Measurements from ENCODE around the gene MIB2.

The MIB2 gene

DNA sequence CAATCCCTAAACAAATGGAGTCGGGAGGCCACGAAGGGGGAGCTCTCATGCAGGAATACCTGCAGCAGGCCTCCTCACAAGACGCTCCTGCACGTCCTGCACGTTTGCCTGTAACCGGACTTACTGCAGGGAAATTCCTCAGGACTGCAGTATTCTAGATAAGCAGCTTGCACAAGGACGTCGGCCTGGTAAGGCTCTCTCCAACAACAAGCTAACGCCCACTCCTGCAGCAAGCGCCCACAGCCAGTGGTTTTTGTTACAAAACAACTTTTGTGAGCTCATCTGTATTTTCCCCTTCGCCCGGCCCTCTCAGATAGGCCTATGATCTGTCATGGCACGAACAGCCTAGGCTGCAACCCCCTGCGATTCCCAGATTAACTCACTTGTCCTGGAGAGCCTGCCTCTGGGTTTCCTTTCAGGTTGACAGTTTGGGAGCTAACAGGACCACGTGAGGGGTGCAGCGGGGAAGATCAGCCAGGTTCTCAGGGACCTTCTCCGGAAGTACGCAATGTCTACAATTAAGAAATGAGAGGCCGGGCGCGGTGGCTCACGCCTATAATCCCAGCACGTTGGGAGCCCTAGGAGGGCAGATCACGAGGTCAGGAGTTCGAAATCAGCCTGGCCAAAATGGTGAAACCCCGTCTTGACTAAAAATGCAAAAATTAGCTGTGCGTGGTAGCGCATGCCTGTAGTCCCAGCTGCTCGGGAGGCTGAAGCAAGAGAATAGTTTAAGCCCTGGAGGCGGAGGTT, 921 bp upstream of the MIB2 start:
- no peak for DNase-seq (ENCODE audit: low read depth)

DNA sequence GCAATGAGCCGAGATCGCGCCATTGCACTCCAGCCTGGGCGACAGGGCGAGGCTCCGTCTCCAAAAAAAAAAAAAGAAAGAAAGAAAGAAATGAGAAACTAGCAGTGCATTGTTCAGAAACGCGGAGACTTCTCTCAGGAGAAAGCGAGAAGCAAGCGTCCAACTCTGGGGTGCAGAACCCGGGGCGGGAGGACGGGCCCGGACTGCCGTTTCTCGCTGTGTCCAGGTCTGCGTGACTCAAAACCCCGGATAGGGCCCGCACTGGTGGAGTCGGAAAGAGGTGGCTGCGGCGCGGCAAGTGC, 395 bp upstream of the MIB2 start:
- no peak for DNase-seq (ENCODE audit: low read depth)

DNA sequence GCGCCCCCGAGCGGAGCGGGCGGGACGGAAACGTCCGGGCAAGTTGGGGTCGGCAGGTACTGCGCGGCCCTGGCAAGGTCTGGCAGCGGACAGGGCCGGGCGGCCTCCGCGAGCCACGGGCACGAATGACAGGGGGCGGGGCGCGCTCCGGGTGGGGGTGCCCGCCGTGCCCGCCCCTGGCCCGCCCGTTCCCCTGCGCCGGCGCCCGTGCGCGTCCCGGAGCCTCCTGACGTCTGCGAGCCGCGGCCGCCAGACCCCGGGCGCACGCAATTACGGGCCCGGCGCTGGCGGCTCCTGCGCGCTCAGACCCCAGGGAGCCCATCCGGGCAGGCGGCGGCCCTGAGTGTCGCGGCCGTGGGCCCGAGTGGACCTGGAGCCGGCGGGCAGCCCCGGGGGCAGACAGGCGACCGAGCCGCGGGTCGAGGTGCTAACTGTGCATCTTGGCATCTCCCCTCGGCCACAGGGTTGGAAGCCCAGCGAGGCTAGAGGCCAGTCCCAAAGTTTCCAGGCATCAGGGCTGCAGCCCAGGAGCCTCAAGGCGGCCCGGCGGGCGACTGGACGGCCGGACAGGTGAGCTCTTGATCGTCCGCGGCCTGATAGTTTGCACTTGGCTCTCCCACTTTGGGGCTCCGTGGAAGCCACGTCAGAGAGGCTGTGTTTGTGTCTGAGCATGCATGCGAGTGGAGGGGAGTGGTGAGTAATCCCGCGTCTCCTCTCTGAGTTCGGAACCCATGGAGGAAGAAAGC, 918 bp downstream of the MIB2 start:
- DNase-seq (ENCODE audit: low read depth), result no peak

DNA sequence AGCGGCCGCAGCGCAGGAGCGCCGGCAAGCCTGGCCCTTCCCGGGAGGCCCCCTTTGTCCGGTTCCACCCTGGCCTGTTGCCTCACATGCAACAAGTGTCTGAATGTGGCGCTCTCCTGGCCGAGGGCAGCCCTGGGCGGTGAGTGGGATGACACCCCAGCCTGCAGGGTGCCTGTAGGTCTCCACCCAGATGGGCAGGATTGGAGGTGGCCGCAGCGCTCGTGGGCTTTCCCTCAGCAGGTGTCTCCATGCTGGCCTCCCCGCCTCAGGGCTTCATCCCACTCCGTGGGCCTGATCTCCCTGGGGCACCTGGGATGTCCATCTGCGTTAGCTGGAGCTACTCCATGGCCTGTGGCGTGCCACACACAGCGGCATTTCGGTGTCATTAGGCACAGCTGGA, 1.5 kb downstream of the MIB2 start:
- DNase-seq (ENCODE audit: low read depth), result no peak

DNA sequence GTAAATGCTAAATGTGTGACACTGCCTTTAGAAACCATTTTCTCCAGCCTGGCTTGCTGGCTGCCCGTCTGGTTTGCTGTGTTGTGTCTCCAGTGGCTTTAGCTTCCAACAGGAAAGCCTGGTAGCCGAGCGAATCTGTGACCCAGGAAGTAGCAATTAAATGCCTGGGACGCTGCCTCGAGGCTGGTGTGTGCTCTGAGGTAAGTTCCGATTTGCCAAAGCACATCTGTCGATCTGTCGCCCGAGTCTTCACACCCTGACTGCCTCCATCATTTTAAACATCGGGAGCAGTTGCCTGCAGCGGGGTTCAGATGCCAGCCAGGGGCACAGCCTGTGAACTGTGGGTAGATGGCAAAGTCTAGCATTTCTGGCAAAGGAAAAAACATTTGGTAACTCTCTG, 2.2 kb downstream of the MIB2 start:
- DNase-seq (ENCODE audit: low read depth), result no peak

- DNase-seq (ENCODE audit: low read depth), result no peak
These were observed 2.6 kb downstream of the MIB2 start for GRCh38 chr1:1617925-1618324.

DNA sequence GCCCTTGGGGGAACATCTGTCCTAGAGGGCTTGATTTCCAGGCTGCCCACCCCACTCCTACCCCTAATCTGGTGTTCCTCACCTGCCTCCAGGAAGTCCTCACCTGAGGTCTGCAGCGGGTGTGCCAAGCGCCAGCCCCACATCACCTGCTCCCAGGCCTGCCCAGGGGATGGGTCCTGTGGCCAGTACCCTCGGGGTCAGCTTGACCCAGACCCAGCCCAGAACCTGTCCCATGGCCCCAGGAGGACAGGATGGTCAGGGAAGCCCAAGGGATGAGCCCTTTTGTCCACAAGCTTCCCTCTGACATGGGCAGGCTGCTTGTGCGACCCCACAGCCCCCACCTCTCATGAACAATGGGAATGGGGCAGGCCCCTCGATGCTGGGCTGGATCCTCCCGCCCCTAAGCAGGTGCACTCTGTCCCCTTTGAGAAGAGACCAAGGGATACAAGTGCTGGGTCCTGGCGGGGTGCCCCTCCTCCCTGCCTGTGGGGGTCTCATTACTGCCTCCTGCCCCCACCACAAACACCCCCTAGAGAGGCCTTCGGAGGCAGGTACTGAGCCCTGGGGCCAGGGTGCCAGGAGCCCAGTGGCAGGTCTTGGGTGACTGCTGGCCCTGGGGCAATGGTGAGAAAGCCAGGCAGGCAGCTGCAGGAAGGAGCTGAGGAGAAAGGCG, 3.2 kb downstream of the MIB2 start:
- DNase-seq (ENCODE audit: low read depth), result no peak

DNA sequence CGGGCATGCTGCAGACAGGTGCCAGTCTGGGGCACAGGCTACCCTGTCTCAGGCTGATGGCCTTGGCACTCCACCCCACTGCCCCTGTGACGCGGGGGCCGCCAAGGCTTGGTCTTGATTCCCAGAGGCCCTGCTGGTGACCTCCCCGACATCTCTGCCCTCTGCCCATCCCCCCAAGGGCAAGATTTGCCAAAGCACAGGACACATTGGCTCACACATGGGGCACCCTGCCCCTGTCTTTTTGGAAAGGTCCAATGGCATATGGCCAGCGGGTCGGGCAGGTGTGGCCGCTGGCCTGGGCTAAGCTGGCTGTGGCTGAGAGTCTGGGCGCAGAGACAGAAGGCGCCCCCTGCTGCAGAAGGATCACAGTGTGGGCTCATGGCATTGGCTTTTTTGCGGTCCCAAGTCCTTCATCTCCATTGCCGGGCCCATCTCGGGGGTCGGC, 4.6 kb downstream of the MIB2 start:
- no peak for DNase-seq (ENCODE audit: low read depth)

DNA sequence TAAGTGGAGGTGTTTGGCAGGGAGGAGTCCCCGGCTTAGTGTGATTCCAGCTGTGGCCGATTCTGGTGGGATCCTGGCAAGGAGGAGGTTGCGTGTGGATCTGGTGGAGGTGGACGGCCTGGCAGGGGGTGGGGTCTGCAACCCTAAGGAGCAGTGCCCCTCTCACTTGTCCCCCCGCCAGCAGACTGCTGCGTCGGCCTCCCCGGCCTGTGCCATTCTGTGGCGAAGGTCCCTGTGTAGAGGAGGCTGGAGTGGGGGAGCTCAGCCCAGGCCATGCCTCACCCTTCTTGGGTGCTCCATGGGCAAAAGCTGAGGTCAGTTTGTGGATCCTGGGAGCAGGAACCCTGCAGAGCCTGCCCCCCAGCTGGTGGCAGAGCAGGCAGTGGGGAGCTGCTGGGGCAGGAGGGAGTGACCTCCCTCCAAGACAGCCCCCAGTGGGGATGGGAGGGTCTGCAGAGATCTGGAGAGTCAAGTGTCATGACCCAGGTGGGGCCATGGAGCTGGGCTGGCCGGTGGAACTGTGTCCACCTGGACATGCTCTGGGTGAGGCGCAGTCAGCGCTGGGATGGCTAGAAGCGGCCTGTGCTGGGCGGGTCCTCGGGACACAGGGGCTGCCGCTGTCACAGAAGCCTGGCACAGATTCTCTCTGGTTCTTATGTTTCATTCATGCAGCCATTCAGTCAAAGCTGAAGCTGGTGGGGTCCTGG, 5.3 kb downstream of the MIB2 start:
- no peak for DNase-seq (ENCODE audit: low read depth)

- no peak for DNase-seq (ENCODE audit: low read depth)
These were observed 6.1 kb downstream of the MIB2 start for GRCh38 chr1:1621173-1622009.

- DNase-seq (ENCODE audit: low read depth), result no peak
These were observed 6.9 kb downstream of the MIB2 start for GRCh38 chr1:1622010-1622787.

GRCh38 chr1:1622788-1623094, 7.4 kb downstream of the MIB2 start:
- DNase-seq (ENCODE audit: low read depth), result no peak

DNA sequence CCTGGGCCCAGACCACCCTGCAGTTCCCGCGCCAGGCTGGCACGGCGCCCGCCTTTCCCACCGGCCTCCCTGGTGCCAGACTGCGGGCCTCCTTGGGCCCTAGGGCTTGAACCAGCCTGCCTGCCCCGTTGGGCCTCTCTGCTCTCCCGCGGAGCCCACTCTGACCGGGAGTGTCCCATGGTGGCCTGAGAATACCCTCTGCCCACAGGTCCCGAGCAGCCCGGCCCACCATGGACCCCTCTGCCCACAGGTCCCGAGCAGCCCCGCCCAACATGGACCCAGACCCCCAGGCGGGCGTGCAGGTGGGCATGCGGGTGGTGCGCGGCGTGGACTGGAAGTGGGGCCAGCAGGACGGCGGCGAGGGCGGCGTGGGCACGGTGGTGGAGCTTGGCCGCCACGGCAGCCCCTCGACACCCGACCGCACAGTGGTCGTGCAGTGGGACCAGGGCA, 7.9 kb downstream of the MIB2 start:
- DNase-seq (ENCODE audit: low read depth), result no peak

DNA sequence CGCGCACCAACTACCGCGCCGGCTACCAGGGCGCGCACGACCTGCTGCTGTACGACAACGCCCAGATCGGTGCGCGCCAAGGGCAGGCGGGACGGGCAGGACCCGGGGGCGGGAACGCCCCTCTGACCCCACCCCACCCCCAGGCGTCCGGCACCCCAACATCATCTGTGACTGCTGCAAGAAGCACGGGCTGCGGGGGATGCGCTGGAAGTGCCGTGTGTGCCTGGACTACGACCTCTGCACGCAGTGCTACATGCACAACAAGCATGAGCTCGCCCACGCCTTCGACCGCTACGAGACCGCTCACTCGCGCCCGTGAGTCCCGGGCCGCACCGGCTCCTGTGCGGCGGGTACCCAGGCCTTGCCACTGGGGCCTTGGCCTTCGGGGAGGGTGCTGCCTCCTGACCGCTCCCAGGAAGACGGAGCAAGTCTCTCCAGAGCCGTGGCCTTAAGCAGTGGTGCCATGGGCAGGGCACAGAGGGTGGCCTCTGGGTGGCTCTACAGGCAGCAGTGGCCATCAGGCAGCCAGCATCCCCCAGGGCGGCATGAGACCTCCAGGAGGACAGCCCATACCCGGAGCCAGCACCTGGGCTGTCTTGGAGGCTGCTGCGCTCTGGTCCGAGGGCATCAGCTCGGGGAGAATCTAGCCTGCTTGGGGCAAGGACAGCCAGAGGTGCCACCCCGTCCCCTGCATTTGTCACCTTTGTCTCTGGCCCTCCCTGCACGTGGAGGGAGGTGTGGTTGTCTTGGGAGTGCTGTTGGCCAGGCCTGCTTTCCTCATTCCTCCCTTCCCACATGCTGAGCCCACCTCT, 8.5 kb downstream of the MIB2 start:
- no peak for DNase-seq (ENCODE audit: low read depth)

DNA sequence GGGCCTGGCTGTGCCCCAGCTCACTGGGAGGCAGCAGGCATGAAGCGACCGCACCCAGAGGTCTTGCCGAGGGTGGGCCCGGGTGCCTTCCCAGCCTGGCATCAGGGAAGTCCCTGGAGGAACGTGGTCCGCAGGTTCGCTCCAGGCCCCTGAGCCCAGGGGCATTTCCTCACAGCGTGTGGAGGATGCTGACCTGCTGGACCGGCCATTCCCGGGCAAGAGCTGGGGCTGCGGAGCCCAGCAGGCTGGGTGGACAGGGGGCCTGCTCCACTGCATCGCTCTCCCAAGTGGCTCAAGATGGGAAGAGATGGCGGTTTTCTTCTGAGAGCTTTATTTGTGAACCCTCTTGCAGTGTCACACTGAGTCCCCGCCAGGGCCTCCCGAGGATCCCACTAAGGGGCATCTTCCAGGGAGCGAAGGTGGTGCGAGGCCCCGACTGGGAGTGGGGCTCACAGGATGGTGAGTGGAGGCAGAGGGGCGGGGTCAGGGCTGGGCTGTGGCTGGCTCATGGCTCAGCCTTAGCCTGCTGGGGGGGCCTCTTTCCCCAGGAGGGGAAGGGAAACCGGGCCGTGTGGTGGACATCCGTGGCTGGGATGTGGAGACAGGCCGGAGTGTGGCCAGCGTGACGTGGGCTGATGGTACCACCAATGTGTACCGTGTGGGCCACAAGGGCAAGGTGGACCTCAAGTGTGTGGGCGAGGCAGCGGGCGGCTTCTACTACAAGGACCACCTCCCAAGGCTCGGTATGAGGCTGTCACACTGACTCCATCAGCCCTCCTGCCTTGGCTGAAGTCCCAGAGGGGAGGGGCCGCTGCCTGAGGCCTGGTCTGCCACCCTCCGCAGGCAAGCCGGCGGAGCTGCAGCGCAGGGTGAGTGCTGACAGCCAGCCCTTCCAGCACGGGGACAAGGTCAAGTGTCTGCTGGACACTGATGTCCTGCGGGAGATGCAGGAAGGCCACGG, 9.4 kb downstream of the MIB2 start:
- no peak for DNase-seq (ENCODE audit: low read depth)

DNA sequence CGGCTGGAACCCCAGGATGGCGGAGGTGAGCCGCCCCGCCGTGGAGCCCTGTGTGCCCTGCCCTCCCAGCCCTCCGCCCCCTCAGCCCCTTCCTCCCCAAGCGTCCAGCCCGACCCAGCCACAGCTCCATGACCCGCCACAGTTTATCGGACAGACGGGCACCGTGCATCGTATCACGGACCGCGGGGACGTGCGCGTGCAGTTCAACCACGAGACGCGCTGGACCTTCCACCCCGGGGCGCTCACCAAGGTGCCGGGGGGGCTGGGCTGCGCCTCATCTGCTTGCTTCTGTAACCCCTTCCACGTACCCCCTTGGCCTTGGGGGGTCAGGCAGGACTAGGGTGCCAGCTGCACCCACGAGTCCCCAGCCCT, 10.1 kb downstream of the MIB2 start:
- DNase-seq (ENCODE audit: low read depth), result no peak

DNA sequence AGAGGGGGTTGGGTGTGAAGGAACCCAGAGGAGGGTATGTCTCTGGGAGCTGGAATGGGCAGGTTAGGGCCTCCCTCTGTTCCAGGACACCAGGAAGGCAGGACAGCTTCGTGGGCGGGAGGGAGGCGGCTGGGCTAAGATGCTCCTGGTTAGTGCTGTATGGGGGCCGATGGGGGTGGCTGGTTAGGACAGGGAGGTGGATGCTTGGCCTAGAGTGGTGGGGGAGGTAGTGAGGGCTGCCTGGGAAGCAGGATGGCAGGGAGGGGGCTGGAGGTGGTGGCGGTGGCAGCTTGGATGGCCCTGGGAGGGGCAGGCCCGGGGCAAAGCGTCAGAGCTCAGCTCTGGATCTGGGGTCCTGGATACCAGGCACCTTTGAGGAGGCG, 10.5 kb downstream of the MIB2 start:
- DNase-seq (ENCODE audit: low read depth), result no peak

- DNase-seq (ENCODE audit: low read depth), result no peak
These were observed 11.2 kb downstream of the MIB2 start for GRCh38 chr1:1626207-1627141.
